Stimulated activated CD4-positive, alpha-beta T cell treated with anti-CD3 and anti-CD28 coated beads, Interleukin-2, amount 100 ng/mL, for 4 hours (primary cell): ENCODE measurements around the gene PTGDR2.

Source experiments
- DNase-seq: peaks from one replicate; pipeline ENCODE4 v3.0.0-alpha.2; 2020; ENCODE audit warnings: low read depth

PTGDR2 gene

GRCh38 chr11:60874421-60875365, 18.9 kb upstream of the PTGDR2 start:
- DNase-seq: no peak

GRCh38 chr11:60873533-60873932, 17.8 kb upstream of the PTGDR2 start:
- no peak for DNase-seq

- no peak for DNase-seq
These were observed 17.3 kb upstream of the PTGDR2 start for GRCh38 chr11:60872961-60873524.

GRCh38 chr11:60872124-60872960, 16.6 kb upstream of the PTGDR2 start:
- no peak for DNase-seq

- DNase-seq: no peak
These were observed 15.8 kb upstream of the PTGDR2 start for GRCh38 chr11:60871378-60872061.

- DNase-seq: no peak
These were observed 15.1 kb upstream of the PTGDR2 start for GRCh38 chr11:60870733-60871377.

- DNase-seq: no peak
These were observed 14.5 kb upstream of the PTGDR2 start for GRCh38 chr11:60870276-60870675.

GRCh38 chr11:60869451-60869825, 13.7 kb upstream of the PTGDR2 start:
- DNase-seq: no peak

GRCh38 chr11:60868682-60869450, 13.1 kb upstream of the PTGDR2 start:
- DNase-seq: no peak

- DNase-seq: no peak
These were observed 12.3 kb upstream of the PTGDR2 start for GRCh38 chr11:60867871-60868681.

GRCh38 chr11:60866911-60867870, 11.4 kb upstream of the PTGDR2 start, which contains the start of gene ZP1:
ZP1 (plus strand) TSS chr11:60867542; CDS start chr11:60867562, 20 bp downstream.
- no peak for DNase-seq

GRCh38 chr11:60864856-60865513, 9.2 kb upstream of the PTGDR2 start:
- no peak for DNase-seq

- no peak for DNase-seq
These were observed 8.1 kb upstream of the PTGDR2 start for GRCh38 chr11:60863550-60864521.

GRCh38 chr11:60862171-60862570, 6.4 kb upstream of the PTGDR2 start:
- no peak for DNase-seq

GRCh38 chr11:60860943-60861342, 5.2 kb upstream of the PTGDR2 start:
- DNase-seq: no peak

- no peak for DNase-seq
These were observed 4.0 kb upstream of the PTGDR2 start for GRCh38 chr11:60859616-60860250.
